WERI-Rb-1 (cell line): ENCODE measurements around the gene CT47C1.

Experiments
- DNase-seq: peaks from one replicate; pipeline ENCODE4 v3.0.0-alpha.2; 2020
- H3K27ac ChIP-seq: fragments of 250-450 bp; sonication (Bioruptor Pico); 2 replicates; pipeline ENCODE4 v1.5.1; 2020; ENCODE audit warnings: mild to moderate bottlenecking, moderate library complexity
- H3K27me3 ChIP-seq: fragments of 250-450 bp; sonication (Bioruptor Pico); 2 replicates; pipeline ENCODE4 v1.5.1; 2021; ENCODE audit warnings: mild to moderate bottlenecking, low read depth, moderate library complexity; ENCODE audit not compliant: insufficient read depth, severe bottlenecking
- H3K36me3 ChIP-seq: fragments of 250-450 bp; sonication (Bioruptor Pico); 2 replicates; pipeline ENCODE4 v1.5.1; 2020; ENCODE audit warnings: mild to moderate bottlenecking, moderate library complexity
- H3K4me3 ChIP-seq: 2 replicates; pipeline ENCODE4 v1.5.1; 2011; ENCODE audit warnings: low read depth, mild to moderate bottlenecking, control low read depth, low read length
- H3K9me3 ChIP-seq: fragments of 250-450 bp; sonication (Bioruptor Pico); 2 replicates; pipeline ENCODE4 v1.5.1; 2021; ENCODE audit warnings: mild to moderate bottlenecking, moderate library complexity; ENCODE audit not compliant: severe bottlenecking
- TF ChIP-seq, protein P1 (sequence below): IDR thresholded peaks from 2 replicates; pipeline ENCODE4 v1.5.1; 2011; ENCODE audit warnings: low read depth, mild to moderate bottlenecking, control low read depth, inconsistent platforms, low read length

CT47C1 gene

DNA sequence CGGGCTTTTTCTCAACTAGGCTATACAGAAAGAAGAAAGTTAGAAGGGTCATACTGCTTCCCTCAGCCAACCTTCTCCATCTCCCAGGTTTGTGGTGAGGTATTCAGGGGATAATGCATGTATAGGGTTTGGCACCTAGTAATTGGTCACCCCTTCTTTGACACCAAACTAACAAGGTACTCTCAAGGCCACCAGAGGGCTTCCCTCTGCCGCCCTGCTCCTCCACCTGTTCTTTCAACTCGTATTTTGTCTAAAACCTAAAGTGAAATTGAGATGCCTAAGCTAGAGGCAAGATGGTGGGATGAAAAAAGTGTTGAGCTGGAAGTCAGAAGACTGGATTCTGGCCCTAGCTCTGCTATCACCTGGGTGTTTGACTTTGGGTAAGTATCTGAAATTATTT is 22.0 kb downstream of the CT47C1 start:
- Histone ChIP-seq H3K27me3 (peaks cover 37% of the 10 kb centered on the region), H3K36me3 (no peaks in the 10 kb centered on the region)

DNA sequence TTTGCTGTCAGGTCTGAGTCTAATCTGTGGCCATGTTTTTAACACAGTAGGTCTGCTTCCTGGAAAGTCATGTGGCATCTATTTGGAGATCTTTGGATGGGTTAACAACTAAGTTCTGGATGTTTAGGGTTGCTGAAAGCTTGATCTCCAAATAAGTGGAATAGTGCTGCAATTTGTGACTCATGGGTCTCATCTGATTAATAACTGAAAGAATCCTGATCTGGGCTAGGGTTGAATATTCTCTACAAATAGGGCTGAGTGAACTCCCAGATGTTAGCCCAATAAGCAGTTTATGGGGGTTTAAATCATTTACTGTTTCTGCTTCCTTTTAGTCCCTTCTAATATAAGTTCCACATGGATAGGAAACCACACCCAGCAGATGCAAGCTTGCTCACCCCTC is 23.1 kb downstream of the CT47C1 start:
- no peak overlapping the region for H3K4me3 ChIP-seq
- TF ChIP-seq, protein P1, sequence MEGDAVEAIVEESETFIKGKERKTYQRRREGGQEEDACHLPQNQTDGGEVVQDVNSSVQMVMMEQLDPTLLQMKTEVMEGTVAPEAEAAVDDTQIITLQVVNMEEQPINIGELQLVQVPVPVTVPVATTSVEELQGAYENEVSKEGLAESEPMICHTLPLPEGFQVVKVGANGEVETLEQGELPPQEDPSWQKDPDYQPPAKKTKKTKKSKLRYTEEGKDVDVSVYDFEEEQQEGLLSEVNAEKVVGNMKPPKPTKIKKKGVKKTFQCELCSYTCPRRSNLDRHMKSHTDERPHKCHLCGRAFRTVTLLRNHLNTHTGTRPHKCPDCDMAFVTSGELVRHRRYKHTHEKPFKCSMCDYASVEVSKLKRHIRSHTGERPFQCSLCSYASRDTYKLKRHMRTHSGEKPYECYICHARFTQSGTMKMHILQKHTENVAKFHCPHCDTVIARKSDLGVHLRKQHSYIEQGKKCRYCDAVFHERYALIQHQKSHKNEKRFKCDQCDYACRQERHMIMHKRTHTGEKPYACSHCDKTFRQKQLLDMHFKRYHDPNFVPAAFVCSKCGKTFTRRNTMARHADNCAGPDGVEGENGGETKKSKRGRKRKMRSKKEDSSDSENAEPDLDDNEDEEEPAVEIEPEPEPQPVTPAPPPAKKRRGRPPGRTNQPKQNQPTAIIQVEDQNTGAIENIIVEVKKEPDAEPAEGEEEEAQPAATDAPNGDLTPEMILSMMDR: no peak

More for the DNA sequence above, 22.0 kb downstream of the CT47C1 start:
- DNase-seq: no peak
- Histone ChIP-seq H3K27ac (no peak overlapping the region), H3K4me3 (no peak overlapping the region), H3K9me3 (no peaks in the 10 kb centered on the region)
- TF ChIP-seq, protein P1: no peak

DNA sequence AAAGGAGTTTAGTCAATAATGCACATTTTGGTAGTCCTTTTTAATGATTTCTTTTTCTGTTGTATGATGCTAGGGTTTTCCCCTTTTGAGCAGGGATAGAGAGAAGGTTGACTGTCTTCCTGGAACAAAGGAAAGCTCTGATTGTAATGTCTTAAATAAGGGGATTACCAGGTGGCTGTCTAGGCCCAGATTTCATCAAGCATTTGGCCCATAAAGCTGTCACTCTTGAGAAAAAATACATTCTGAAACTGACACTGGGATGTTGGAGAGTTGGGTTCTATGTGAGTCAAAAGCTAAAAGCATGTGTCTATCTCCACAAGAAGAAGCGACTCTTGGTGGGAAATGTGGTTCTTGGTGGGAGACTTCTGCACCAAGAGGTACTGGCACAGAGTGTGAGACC is 28.4 kb downstream of the CT47C1 start:
- TF ChIP-seq, protein P1: no peak
- H3K9me3 ChIP-seq: no peaks in the 10 kb centered on the region
- no peak for DNase-seq
- H3K4me3 ChIP-seq: no peak overlapping the region
- no peak overlapping the region for H3K27ac ChIP-seq
- H3K36me3 ChIP-seq: no peaks in the 10 kb centered on the region
- peaks cover 38% of the 10 kb centered on the region for H3K27me3 ChIP-seq

More for the DNA sequence above, 23.1 kb downstream of the CT47C1 start:
- H3K9me3 ChIP-seq: no peaks in the 10 kb centered on the region
- no peak overlapping the region for H3K27ac ChIP-seq
- H3K36me3 ChIP-seq: no peaks in the 10 kb centered on the region
- no peak for DNase-seq
- H3K27me3 ChIP-seq: peaks cover 35% of the 10 kb centered on the region

DNA sequence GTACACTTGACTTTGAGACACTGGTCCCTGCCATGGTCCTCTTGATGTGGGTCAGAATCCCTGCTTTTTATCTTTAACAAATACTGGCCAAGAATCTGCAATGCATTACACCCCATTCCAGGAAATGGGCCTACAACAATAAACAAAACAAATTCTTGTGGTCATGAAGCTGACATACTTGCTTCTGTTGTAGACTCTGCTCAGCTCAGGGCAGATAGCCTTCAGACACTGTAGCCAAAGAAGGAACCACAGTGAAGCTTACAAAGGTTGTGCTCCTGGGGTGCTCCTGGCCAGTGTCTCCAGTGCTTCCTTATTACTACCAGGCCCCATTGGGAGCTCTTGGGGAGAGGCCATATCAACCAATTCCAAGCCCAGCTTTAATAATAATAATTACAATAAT is 33.0 kb downstream of the CT47C1 start:
- Histone ChIP-seq H3K4me3 (no peak overlapping the region), H3K27ac (no peak overlapping the region), H3K9me3 (no peaks in the 10 kb centered on the region), H3K27me3 (peaks cover 22% of the 10 kb centered on the region), H3K36me3 (no peaks in the 10 kb centered on the region)
- TF ChIP-seq, protein P1: no peak
- DNase-seq: no peak

DNA sequence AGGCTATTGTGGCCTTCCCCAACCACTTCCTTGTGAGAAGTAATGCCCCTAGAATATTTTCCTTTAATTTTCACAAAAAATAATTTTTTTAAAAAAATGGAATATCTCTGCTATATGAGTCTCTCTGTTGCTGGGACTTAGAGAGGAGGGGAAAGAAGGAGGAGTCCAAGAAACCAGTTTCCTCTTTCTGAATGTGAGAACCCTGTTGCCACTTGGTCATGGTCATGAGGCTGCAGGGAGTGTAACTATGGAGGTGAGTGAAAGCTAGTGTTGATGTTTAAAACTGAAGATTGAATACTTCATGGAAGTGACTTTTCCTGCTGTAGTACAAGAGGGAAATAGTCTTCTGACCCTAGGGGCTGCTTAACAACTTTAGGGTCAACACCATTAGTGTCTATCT is 34.4 kb downstream of the CT47C1 start:
- no peak overlapping the region for H3K4me3 ChIP-seq
- no peak overlapping the region for H3K27ac ChIP-seq
- TF ChIP-seq, protein P1: no peak
- peaks cover 22% of the 10 kb centered on the region for H3K27me3 ChIP-seq
- no peak for DNase-seq
- no peaks in the 10 kb centered on the region for H3K36me3 ChIP-seq
- H3K9me3 ChIP-seq: no peaks in the 10 kb centered on the region

DNA sequence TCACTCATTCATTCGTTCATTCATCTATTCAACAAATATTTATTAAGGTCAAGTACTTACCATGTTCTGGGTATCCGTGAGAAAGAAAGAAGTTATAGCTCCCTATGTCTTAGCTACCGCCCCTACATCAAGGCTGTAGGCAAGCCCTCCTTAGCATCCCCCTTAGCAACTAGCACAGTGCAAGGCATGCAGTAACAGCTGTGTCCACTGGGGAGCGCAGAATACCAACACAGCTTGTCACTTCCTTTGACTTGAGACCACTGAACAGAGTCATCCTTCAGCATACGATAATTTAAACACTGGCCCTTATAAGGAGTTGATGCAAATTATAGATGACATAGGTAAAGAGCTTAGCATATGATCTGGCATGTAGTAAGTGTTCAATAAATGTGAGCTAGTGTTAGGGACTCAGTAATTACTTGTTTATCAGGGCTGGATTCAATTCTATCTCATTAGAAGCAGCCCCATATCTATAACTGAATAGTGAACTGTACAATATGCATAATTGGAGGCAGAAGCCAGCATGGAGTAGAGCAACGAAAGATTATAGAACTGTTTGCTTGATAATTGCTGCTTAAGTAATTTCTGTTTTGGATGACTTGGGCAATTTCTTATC is 46.1 kb downstream of the CT47C1 start:
- peak; percentile 56 for DNase-seq
- peaks cover 51% of the 10 kb centered on the region for H3K27me3 ChIP-seq
- H3K36me3 ChIP-seq: no peaks in the 10 kb centered on the region
- TF ChIP-seq, protein P1: peak; percentile 87
- H3K4me3 ChIP-seq: no peak overlapping the region
- H3K27ac ChIP-seq: no peak overlapping the region
- H3K9me3 ChIP-seq: no peaks in the 10 kb centered on the region
